Upper lobe of left lung (tissue), 6 donors: ENCODE data around the gene MTMR2. TPM values are rescaled to one million over a fixed set of nuclear protein-coding genes. Genes with fewer than 3 reads are reported as not detected.

Source experiments
- ATAC-seq, 2 donors: fragments of 200-7000 bp; cut with Tn5 transposase; one replicate each; pipeline ENCODE4 v1.9.1; 2022; ENCODE audit warnings: mild to moderate bottlenecking in 2 of 2, moderate library complexity in 2 of 2; ENCODE audit not compliant: low FRiP score in 2 of 2
- DNase-seq, 2 donors: peaks; one replicate each; pipeline ENCODE4 v3.0.0-alpha.2; 2019 to 2020
- H3K27ac ChIP-seq, 4 donors: fragments of 200-600 bp; sonication (generic); one replicate each; pipeline ENCODE4 v1.5.1; 2016 to 2019
- H3K27me3 ChIP-seq, 4 donors: fragments of 200-600 bp; sonication (generic); one replicate each; pipeline ENCODE4 v1.5.1; 2017 to 2019
- H3K36me3 ChIP-seq, 4 donors: fragments of 200-600 bp; sonication (generic); one replicate each; pipeline ENCODE4 v1.5.1; 2016 to 2019
- H3K4me1 ChIP-seq, 4 donors: fragments of 200-600 bp; sonication (generic); one replicate each; pipeline ENCODE4 v1.5.1; 2018 to 2019
- H3K4me3 ChIP-seq, 4 donors: fragments of 200-600 bp; sonication (generic); one replicate each; pipeline ENCODE4 v1.5.1; 2017 to 2019; ENCODE audit warnings: mild to moderate bottlenecking in 2 of 4, moderate library complexity in 1 of 4
- H3K9me3 ChIP-seq, 4 donors: fragments of 200-600 bp; sonication (generic); one replicate each; pipeline ENCODE4 v1.5.1; 2018 to 2019
- EP300 ChIP-seq, 4 donors: sonication (generic); formaldehyde crosslinking; IDR thresholded peaks; one replicate each; pipeline ENCODE4 v1.5.1; 2017; ENCODE audit warnings: antibody characterized with exemption in 4 of 4, control low read depth in 2 of 4
- POLR2A ChIP-seq, 4 donors: fragments of 450-650 bp; IDR thresholded peaks; one replicate each; pipeline ENCODE4 v1.5.1; 2016 to 2017; ENCODE audit warnings: antibody characterized with exemption in 4 of 4, mild to moderate bottlenecking in 2 of 4
- POLR2AphosphoS5 ChIP-seq, 2 donors: sonication (generic); formaldehyde crosslinking; IDR thresholded peaks; one replicate each; pipeline ENCODE4 v1.5.1; 2017; ENCODE audit warnings: antibody characterized with exemption in 2 of 2
- WGBS, 2 donors: methylation state at CpG; one replicate each; pipeline ENCODE4 v1.1.5; 2017 to 2018; 5-methylcytosine and 5-hydroxymethylcytosine counted together
- total RNA-seq, 6 donors: library from RNA; depleted of rRNA in 4 of 6; stranded (reverse); fragments of >200 nt in 4 of 6; gene quantifications; one replicate each; pipeline versions ENCODE4 v1.1.0 to v1.2.1, GENCODE V29; 2016 to 2021
- TF ChIP-seq, protein P1 (sequence below), 6 experiments: fragments of 450-650 bp in 4 of 6; fragments of 200-600 bp in 2 of 6; sonication (generic) in 2 of 6; IDR thresholded peaks; one replicate each; pipeline ENCODE4 v1.5.1; 2016 to 2019; ENCODE audit warnings: antibody characterized with exemption in 6 of 6
- donor health status: DM: no; HTN: no; CAD: no; lungs with moderate emphysema.
- donor health status: DM: no; HTN: yes; CAD: no; lungs with severe emphysema.

The MTMR2 gene
- total RNA-seq, 6 donors from 2014 or later: 6.3 to 32.5 (median 25.0) TPM

DNA sequence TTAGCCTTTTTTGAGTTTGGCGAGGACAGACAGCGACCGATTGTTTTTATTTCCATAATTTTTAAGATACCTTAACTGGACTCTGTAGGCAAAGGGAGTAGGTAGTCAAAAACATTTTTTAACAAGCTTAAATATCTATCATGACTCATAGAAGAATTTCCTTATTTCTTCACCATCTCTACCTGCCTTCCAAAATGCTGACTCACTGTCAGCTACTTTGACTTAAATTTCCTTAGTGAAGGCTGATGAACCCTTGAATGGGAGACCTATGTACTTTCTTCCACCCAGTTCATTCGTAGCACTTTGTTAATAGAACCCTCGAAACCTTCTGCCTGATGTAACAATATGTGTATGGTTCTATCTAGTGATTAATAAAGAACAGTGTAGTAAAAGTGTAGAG, 1.1 kb upstream of the MTMR2 start:
- WGBS, 2 donors: 76 to 77% methylated on average over 5 of the region's 5 CpGs

DNA sequence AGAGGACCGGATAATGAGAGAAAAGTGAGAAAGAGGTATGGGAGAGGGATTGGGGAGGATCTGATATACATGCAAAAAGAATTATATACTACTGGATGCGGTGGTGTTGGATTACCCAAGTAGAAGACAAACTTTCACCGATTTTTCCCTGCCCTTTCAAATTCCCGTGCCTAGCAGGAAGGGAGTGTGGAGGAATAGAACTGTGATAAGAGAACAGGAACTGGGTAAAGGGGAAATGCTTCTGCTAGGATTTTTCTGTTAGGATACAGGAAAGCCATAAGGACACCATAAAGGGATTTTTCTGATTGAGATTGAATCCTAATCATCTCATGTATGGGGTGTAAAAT, 480 bp upstream of the MTMR2 start:
- Histone ChIP-seq H3K4me1 (peaks cover 8 to 16% (median 13%) of the 10 kb centered on the region in 4 donors), H3K36me3 (no peaks in the 10 kb centered on the region), H3K27ac (peak overlapping the region; percentile 86 to 98 (median 94)), H3K27me3 (no peaks in the 10 kb centered on the region), H3K9me3 (no peaks in the 10 kb centered on the region), H3K4me3 (peak overlapping the region; percentile 60 to 83 (median 70))
- 0 to 1% methylated on average over 4 of the region's 4 CpGs for WGBS, 2 donors
- no peak for TF ChIP-seq POLR2AphosphoS5 (IDR thresholded peaks at IDR 0.05)
- no peak for TF ChIP-seq EP300 (IDR thresholded peaks at IDR 0.05)
- TF ChIP-seq POLR2A (IDR thresholded peaks at IDR 0.05): no peak
- TF ChIP-seq, protein P1, sequence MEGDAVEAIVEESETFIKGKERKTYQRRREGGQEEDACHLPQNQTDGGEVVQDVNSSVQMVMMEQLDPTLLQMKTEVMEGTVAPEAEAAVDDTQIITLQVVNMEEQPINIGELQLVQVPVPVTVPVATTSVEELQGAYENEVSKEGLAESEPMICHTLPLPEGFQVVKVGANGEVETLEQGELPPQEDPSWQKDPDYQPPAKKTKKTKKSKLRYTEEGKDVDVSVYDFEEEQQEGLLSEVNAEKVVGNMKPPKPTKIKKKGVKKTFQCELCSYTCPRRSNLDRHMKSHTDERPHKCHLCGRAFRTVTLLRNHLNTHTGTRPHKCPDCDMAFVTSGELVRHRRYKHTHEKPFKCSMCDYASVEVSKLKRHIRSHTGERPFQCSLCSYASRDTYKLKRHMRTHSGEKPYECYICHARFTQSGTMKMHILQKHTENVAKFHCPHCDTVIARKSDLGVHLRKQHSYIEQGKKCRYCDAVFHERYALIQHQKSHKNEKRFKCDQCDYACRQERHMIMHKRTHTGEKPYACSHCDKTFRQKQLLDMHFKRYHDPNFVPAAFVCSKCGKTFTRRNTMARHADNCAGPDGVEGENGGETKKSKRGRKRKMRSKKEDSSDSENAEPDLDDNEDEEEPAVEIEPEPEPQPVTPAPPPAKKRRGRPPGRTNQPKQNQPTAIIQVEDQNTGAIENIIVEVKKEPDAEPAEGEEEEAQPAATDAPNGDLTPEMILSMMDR (IDR thresholded peaks at IDR 0.05): no peak
- ATAC-seq (peak; percentile 34 to 55), DNase-seq (no peak)

More for the DNA sequence above, 1.1 kb upstream of the MTMR2 start:
- Histone ChIP-seq H3K27me3 (no peaks in the 10 kb centered on the region), H3K36me3 (no peaks in the 10 kb centered on the region), H3K4me3 (peak overlapping the region in 2 of 4 donors; percentile 60 to 73), H3K27ac (peak overlapping the region in 3 of 4 donors; percentile 86 to 98 (median 96)), H3K4me1 (peaks cover 8 to 16% (median 13%) of the 10 kb centered on the region in 4 donors), H3K9me3 (no peaks in the 10 kb centered on the region)
- TF ChIP-seq POLR2AphosphoS5 (IDR thresholded peaks at IDR 0.05) (no peak), EP300 (IDR thresholded peaks at IDR 0.05) (no peak), POLR2A (IDR thresholded peaks at IDR 0.05) (no peak)
- TF ChIP-seq, protein P1 (IDR thresholded peaks at IDR 0.05): no peak
- DNase-seq: no peak
- ATAC-seq: no peak

DNA sequence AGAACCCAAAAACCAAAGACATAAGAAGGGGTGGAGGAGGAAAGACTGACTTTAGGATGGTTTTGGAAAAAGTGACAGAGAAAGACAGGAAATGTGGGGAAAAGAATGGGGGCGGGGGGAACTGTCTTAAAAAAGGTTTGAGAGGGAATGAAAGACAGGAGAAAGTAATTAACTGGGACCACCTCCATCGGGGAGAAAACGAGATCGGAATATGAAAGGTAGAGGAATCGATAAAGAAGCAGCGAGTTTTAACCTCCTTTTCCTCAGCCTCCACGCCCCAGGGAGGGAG, 524 bp downstream of the MTMR2 start:
- peaks cover 8 to 16% (median 13%) of the 10 kb centered on the region in 4 donors for H3K4me1 ChIP-seq
- peak in 1 of 2 donors; percentile 25 for ATAC-seq
- no peaks in the 10 kb centered on the region for H3K27me3 ChIP-seq
- H3K27ac ChIP-seq: peak overlapping the region; percentile 86 to 98 (median 94)
- H3K9me3 ChIP-seq: no peaks in the 10 kb centered on the region
- TF ChIP-seq, protein P1 (IDR thresholded peaks at IDR 0.05): no peak
- no peak for TF ChIP-seq POLR2A (IDR thresholded peaks at IDR 0.05)
- TF ChIP-seq EP300 (IDR thresholded peaks at IDR 0.05): no peak
- TF ChIP-seq POLR2AphosphoS5 (IDR thresholded peaks at IDR 0.05): no peak
- no peaks in the 10 kb centered on the region for H3K36me3 ChIP-seq
- no peak for DNase-seq
- peak overlapping the region; percentile 60 to 83 (median 70) for H3K4me3 ChIP-seq
- WGBS, 2 donors: 0 to 1% methylated on average over 7 of the region's 7 CpGs

DNA sequence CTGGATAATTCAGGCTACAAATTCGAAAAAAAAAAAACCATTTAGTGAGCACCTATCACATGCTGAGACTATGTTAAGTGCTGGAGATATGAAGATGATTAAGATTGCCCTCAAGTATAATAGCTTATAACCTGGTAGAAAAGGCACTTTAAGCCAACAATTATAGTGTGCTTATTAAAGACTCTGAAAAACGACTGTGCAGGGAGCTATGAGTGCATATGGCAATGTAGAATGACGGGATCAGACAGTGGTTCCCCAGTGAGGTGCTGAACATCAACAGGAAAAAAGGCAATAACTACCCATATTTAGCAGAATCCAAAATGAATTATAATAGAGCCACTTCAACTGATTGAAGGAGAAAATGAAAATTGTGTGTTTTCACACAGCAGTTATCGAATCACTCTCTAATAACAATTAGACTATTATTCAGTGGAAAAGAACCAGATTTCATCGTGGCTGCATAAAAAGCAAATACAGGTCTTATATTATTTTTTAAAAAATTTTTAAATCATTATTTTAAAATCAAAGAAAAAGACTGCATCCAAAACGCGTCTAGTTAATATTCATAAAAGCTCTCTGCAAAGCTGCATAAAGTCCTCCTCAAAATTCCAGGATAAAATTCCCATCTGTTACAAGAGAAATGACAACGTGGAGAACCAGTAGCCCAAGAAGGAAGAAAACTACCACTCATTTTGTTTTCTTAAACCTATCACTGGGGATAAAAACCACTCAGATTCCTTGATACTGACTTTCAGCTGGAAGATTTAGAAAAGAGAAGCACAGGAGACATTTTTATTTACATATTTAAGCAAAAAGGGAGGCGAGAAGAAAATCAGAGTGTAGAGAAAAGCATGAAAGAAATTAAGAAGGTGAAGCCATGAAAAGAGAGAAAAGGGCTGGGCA, 1.1 kb downstream of the MTMR2 start:
- DNase-seq (no peak), ATAC-seq (no peak)
- Histone ChIP-seq H3K4me1 (peaks cover 8 to 16% (median 13%) of the 10 kb centered on the region in 4 donors), H3K4me3 (peak overlapping the region; percentile 60 to 83 (median 70)), H3K9me3 (no peaks in the 10 kb centered on the region), H3K27me3 (no peaks in the 10 kb centered on the region), H3K27ac (peak overlapping the region; percentile 86 to 98 (median 94)), H3K36me3 (no peaks in the 10 kb centered on the region)
- TF ChIP-seq, protein P1 (IDR thresholded peaks at IDR 0.05): no peak
- TF ChIP-seq EP300 (IDR thresholded peaks at IDR 0.05) (no peak), POLR2AphosphoS5 (IDR thresholded peaks at IDR 0.05) (no peak), POLR2A (IDR thresholded peaks at IDR 0.05) (no peak)
- WGBS, 2 donors: 29 to 31% methylated on average over 9 of the region's 9 CpGs
